Lower leg skin (tissue), 3 donors: ENCODE data around the gene FLT1.

Experiments used
- CTCF ChIP-seq, 3 donors: fragments of 450-650 bp; IDR thresholded peaks; one replicate each; pipeline ENCODE4 v1.5.1; 2016; ENCODE audit warnings: antibody characterized with exemption in 3 of 3, mild to moderate bottlenecking in 3 of 3, moderate library complexity in 2 of 3
- POLR2A ChIP-seq, 2 donors: fragments of 450-650 bp; IDR thresholded peaks; one replicate each; pipeline ENCODE4 v1.6.1; 2016 to 2017; ENCODE audit warnings: antibody characterized with exemption in 2 of 2, mild to moderate bottlenecking in 1 of 2, moderate library complexity in 1 of 2

DNA sequence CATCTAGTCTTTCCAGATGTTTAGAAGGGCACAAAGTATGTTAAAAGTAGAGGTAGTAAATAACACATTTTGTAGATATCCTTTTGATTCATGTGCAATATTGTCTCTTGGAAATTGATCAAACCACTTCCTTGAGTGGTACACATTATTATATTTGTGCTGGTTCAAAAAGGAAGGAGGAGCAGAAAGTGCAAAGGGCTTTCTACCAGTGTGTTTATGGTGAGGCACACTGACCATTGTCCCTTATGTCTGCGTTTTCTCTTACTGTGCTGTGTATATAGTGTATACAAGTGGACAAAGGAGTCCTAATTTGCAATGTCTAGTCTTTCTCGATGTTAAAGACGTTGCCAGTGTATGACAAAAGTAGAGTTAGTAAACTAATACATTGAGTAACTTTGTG is 41.4 kb upstream of the FLT1 start:
- TF ChIP-seq CTCF (IDR thresholded peaks at IDR 0.05), result no peak
- no peak for TF ChIP-seq POLR2A (IDR thresholded peaks at IDR 0.05)
